CD4-positive, alpha-beta T cell (primary cell): ENCODE results near the gene MSANTD1. TPM values are rescaled to one million over a fixed set of nuclear protein-coding genes. Genes with fewer than 3 reads are reported as not detected.

Source experiments
- ATAC-seq: fragments of 200-7000 bp; cut with Tn5 transposase; one replicate; pipeline ENCODE4 v1.10.0; 2022; ENCODE audit warnings: mild to moderate bottlenecking; ENCODE audit not compliant: poor library complexity
- CTCF ChIA-PET: fragments of 350-600 bp; sonication (Branson Sonifier 250); formaldehyde crosslinking; loops from one replicate; lab custom pipeline; 2021; ENCODE audit warnings: antibody characterized with exemption, inconsistent platforms; lab: Charles Lee
- POLR2A ChIA-PET: fragments of 350-600 bp; sonication (Branson Sonifier 250); formaldehyde crosslinking; loops from one replicate; lab custom pipeline; 2021; ENCODE audit warnings: antibody characterized with exemption, inconsistent platforms; lab: Charles Lee
- DNase-seq, 14 experiments: peaks; one replicate each; pipeline ENCODE4 v3.0.0-alpha.2; 2013 to 2020; ENCODE audit warnings: mixed read lengths in 2 of 14
- H3K27ac ChIP-seq, 2 donors: one replicate each; pipeline versions ENCODE4 v1.5.1 to v1.7.0; 2013; ENCODE audit warnings: low read length in 2 of 2, low read depth in 1 of 2, mild to moderate bottlenecking in 1 of 2
- H3K27me3 ChIP-seq, 2 experiments: 1 replicate in 1 of 2; 2 replicates in 1 of 2; pipeline versions ENCODE4 v1.6.1 to v1.7.0; 2013; ENCODE audit warnings: low read length in 2 of 2, control low read depth in 1 of 2, mild to moderate bottlenecking in 1 of 2, moderate library complexity in 1 of 2; ENCODE audit not compliant: insufficient read depth in 2 of 2, control insufficient read depth in 1 of 2
- H3K36me3 ChIP-seq: one replicate; pipeline ENCODE4 v1.6.1; 2013; ENCODE audit warnings: low read length, control low read depth; ENCODE audit not compliant: insufficient read depth
- H3K4me1 ChIP-seq: one replicate; pipeline ENCODE4 v1.6.1; 2013; ENCODE audit warnings: low read length, control low read depth; ENCODE audit not compliant: insufficient read depth
- H3K4me3 ChIP-seq: one replicate; pipeline ENCODE4 v1.5.1; 2013; ENCODE audit warnings: mild to moderate bottlenecking, low read length, moderate library complexity
- H3K9me3 ChIP-seq, 2 experiments: 1 replicate in 1 of 2; 2 replicates in 1 of 2; pipeline versions ENCODE4 v1.6.1 to v1.7.0; 2013; ENCODE audit warnings: low read length in 2 of 2, mild to moderate bottlenecking in 2 of 2, control low read depth in 1 of 2, moderate library complexity in 1 of 2; ENCODE audit not compliant: control insufficient read depth in 1 of 2, insufficient read depth in 1 of 2
- H3K27ac Mint-ChIP-seq: one replicate; pipeline ENCODE4 v1.8.0; 2020; ENCODE audit warnings: mixed read lengths
- H3K27me3 Mint-ChIP-seq: one replicate; pipeline ENCODE4 v1.8.0; 2021; ENCODE audit warnings: mixed read lengths
- H3K36me3 Mint-ChIP-seq: one replicate; pipeline ENCODE4 v1.8.0; 2021; ENCODE audit warnings: low read depth, mixed read lengths
- H3K4me1 Mint-ChIP-seq: one replicate; pipeline ENCODE4 v1.8.0; 2021; ENCODE audit warnings: low read depth, mixed read lengths
- H3K4me3 Mint-ChIP-seq: one replicate; pipeline ENCODE4 v1.8.0; 2020; ENCODE audit warnings: mild to moderate bottlenecking, mixed read lengths
- H3K9me3 Mint-ChIP-seq: one replicate; pipeline ENCODE4 v1.8.0; 2020; ENCODE audit warnings: mixed read lengths
- intact Hi-C, 2 experiments: fragments of 100-400 bp; cut with DNase I in 1 of 2; cut with micrococcal nuclease in 1 of 2; formaldehyde crosslinking; loops; one replicate each; pipeline versions ENCODE4 v1.15.1 to v1.9.0; 2023 to 2025; cut with DNase I, micrococcal nuclease
- total RNA-seq, 174 experiments: library from RNA in 2 of 174; stranded (reverse) in 2 of 174; gene quantifications; one replicate each; pipeline ENCODE4 v1.2.3 and lab custom pipeline; 2021 to 2026
- TF ChIP-seq, protein P1 (sequence below): fragments of 200-600 bp; IDR thresholded peaks from one replicate; pipeline ENCODE4 v1.8.0; 2022; ENCODE audit warnings: antibody characterized with exemption, mild to moderate bottlenecking

The MSANTD1 gene
- total RNA-seq, 2 experiments from 2014 or later, result 0.67 to 0.74 TPM

DNA sequence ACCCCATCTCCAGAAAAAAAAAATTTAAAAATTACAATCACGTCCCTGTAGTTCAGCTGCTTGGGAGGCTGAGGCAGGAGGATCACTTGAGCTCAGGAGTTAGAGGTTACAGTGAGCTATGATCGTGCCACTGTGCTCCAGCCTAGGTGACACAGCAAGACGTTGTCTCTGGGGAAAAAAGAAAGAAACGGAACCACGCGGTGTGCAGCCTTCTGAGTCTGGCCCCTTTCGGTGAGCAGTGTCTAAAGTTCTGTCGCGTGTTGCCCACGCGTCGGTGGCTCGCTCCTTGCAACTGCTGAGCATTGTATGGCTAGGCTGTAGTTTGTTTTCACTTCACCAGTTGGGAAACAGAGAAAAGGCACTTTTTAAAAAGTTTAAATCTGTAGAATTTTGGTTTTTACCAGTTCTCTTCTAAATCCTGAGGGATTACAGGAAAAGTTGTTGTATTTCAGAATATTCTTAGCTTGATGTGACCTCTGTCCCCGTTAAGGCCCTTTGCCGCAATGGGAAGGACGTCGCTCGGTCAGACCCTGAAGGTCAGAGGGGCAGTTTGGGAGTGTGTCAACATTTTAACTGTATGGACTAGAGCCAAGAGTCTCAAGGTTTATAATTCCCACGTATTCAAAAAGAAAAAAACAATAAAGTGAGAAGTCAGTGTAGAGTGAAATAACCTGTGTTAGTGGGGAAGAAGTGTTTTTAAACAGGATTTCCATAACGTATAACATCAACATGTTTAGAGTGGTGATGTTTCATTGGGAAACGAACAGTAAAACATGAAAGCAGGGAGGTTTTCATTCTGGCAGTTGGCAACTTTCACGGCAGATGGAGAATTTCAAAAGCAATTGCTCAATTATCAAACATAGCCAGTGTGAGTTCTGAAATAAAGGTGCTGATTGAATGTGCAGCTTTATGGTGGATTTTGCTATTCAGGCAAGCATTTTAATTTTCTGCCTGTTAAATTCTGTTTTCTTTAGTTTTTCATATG lies 45.8 kb upstream of the MSANTD1 start:
- ATAC-seq (peak; percentile 24), DNase-seq (peak in 7 of 14 experiments; percentile 8 to 48 (median 13))
- Histone ChIP-seq H3K36me3 (peaks cover 38% of the 10 kb centered on the region), H3K27ac (no peak overlapping the region), H3K4me3 (peak overlapping the region; percentile 26), H3K9me3 (no peaks in the 10 kb centered on the region), H3K4me1 (peaks cover 39% of the 10 kb centered on the region), H3K27me3 (no peaks in the 10 kb centered on the region)
- ChIA-PET CTCF (interaction anchor here (1.6 kb wide), 1 partner anchor 10 kb away, joined by 7 read pairs; no protein-coding TSS in a partner anchor), POLR2A (interaction anchor here (1.1 to 1.9 kb wide), 5 partner anchors 9 to 167 kb away, joined by 3 to 5 read pairs (median 4); no protein-coding TSS in a partner anchor)
- TF ChIP-seq, protein P1, sequence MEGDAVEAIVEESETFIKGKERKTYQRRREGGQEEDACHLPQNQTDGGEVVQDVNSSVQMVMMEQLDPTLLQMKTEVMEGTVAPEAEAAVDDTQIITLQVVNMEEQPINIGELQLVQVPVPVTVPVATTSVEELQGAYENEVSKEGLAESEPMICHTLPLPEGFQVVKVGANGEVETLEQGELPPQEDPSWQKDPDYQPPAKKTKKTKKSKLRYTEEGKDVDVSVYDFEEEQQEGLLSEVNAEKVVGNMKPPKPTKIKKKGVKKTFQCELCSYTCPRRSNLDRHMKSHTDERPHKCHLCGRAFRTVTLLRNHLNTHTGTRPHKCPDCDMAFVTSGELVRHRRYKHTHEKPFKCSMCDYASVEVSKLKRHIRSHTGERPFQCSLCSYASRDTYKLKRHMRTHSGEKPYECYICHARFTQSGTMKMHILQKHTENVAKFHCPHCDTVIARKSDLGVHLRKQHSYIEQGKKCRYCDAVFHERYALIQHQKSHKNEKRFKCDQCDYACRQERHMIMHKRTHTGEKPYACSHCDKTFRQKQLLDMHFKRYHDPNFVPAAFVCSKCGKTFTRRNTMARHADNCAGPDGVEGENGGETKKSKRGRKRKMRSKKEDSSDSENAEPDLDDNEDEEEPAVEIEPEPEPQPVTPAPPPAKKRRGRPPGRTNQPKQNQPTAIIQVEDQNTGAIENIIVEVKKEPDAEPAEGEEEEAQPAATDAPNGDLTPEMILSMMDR, result no peak
- Mint-ChIP-seq H3K4me3 (peak overlapping the region; percentile 74), H3K27ac (peak overlapping the region; percentile 78), H3K27me3 (no peaks in the 10 kb centered on the region), H3K4me1 (peaks cover 46% of the 10 kb centered on the region), H3K36me3 (peaks cover 53% of the 10 kb centered on the region), H3K9me3 (no peaks in the 10 kb centered on the region)
- intact Hi-C loops, result loop anchor here (1.0 to 5.0 kb wide), 3 partner anchors 9 to 99 kb away; partner anchors contain the start of gene RGS12 (in 1 of the 2)

DNA sequence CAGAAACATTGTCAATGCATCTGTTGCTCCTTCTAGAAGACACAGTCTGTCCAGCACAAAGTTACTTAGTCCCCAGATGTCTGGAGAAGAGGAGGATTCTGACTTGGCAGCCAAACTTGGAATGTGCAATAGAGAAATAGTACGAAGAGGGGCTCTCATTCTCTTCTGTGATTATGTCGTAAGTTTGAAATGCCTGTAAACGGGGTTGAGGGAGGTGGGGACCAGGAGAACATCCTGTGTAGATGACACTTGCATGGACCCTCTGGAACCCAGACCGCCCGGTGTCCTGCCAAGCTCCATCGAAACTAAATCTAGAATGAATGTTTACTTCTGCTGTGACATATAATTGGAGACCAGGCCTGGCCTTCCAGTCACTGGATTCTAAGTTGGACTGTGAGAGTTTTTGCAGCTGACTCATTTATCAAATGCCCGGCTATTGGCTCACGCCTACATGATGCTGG lies 45.0 kb upstream of the MSANTD1 start:
- H3K4me3 ChIP-seq, result no peak overlapping the region
- H3K27me3 ChIP-seq, result no peaks in the 10 kb centered on the region
- no peaks in the 10 kb centered on the region for H3K27me3 Mint-ChIP-seq
- H3K4me1 ChIP-seq, result peaks cover 35% of the 10 kb centered on the region
- H3K4me3 Mint-ChIP-seq, result no peak overlapping the region
- POLR2A ChIA-PET, result interaction anchor here (0.6 to 1.9 kb wide), 2 partner anchors 16 to 25 kb away, joined by 4 read pairs; no protein-coding TSS in a partner anchor
- H3K9me3 ChIP-seq, result no peaks in the 10 kb centered on the region
- peaks cover 61% of the 10 kb centered on the region for H3K36me3 Mint-ChIP-seq
- H3K27ac ChIP-seq, result no peak overlapping the region
- CTCF ChIA-PET, result interaction anchor here (1.6 kb wide), 1 partner anchor 11 kb away, joined by 7 read pairs; no protein-coding TSS in a partner anchor
- intact Hi-C loops, result loop anchor here in 1 of 2 experiments (5.0 kb wide), 1 partner anchor 88 kb away; the partner anchor contains the start of gene RGS12
- TF ChIP-seq, protein P1, result no peak
- ATAC-seq (no peak), DNase-seq (no peak)
- H3K9me3 Mint-ChIP-seq, result no peaks in the 10 kb centered on the region
- H3K4me1 Mint-ChIP-seq, result peaks cover 42% of the 10 kb centered on the region
- no peak overlapping the region for H3K27ac Mint-ChIP-seq
- H3K36me3 ChIP-seq, result peaks cover 41% of the 10 kb centered on the region

DNA sequence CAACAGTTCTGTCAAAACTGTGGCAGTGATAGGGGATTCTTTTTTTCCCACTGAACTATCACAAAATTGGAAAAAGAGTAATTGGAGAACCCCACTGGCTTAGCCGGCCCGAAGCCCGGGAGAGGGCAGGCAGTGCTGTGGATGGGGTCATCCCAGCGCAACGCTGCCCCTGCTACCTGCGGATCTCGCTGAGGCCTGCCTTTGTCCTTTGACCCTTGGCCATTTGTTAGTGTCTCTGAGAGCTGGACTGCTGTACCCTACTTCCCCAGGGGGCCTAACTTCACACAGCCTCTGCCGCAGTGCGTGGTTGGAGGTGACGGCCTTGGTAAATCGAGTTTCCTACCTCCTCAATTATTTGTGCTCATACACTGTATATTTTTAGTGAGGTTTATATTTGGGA lies 43.0 kb upstream of the MSANTD1 start:
- Mint-ChIP-seq H3K27me3 (no peaks in the 10 kb centered on the region), H3K36me3 (peaks cover 74% of the 10 kb centered on the region), H3K9me3 (no peaks in the 10 kb centered on the region), H3K4me1 (peaks cover 34% of the 10 kb centered on the region), H3K4me3 (no peak overlapping the region), H3K27ac (no peak overlapping the region)
- Histone ChIP-seq H3K27ac (no peak overlapping the region), H3K4me1 (peaks cover 29% of the 10 kb centered on the region), H3K9me3 (no peaks in the 10 kb centered on the region), H3K27me3 (no peaks in the 10 kb centered on the region), H3K4me3 (no peak overlapping the region), H3K36me3 (peaks cover 50% of the 10 kb centered on the region)
- ATAC-seq (no peak), DNase-seq (no peak)
- ChIA-PET CTCF (no interaction called here), POLR2A (no interaction called here)
- TF ChIP-seq, protein P1, result no peak
- intact Hi-C loops, result no loop called here
